D341Med (cell line): ENCODE results near the gene EMCN.
A peak's percentile ranks its signal among the peaks of the same experiment; 100 is the strongest.
"Not testable (repeated sequence)": the region's sequence is repeated elsewhere in the genome, so short reads cannot be mapped to it uniquely, and the experiment has no call there.

Source experiments
- DNase-seq: peaks from one replicate; pipeline ENCODE4 v3.0.0; 2012; ENCODE audit warnings: low spot score

The EMCN gene

DNA sequence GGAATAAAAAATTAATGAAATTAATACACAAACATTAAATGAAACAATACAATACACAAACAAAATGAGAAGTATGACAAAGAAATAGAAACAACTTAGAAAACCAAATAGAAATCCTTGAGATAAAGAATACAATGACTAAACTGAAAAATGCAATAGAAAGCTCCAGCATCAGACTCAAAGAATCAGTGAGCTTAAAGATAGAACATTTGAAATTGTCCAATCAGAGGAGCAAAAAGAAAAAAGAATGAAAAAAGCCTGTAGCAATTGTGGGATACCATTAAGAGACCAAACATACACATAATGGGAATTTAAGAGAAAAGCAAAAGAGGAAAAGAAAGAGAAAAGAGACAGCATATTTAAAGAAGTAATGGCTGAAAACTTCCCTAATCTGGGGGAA, 25.7 kb downstream of the EMCN start:
- DNase-seq = no peak

DNA sequence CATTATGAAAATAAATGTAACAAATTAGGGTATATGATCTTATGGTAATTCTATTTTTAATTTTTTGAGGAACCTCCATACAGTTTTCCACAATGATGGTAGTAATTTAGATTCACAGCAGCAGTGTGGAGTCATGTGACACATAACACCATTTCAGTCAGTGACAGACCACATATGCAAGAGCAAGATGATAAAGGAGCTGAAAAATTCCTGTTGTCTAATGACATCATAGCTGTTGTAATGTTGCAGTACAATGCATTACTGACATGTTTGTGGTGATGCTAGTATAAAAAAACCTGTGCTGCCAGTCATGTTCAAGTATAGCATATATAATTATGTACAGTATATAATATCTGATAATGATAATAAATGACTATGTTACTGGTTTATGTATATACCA, 28.5 kb downstream of the EMCN start:
- no peak for DNase-seq

DNA sequence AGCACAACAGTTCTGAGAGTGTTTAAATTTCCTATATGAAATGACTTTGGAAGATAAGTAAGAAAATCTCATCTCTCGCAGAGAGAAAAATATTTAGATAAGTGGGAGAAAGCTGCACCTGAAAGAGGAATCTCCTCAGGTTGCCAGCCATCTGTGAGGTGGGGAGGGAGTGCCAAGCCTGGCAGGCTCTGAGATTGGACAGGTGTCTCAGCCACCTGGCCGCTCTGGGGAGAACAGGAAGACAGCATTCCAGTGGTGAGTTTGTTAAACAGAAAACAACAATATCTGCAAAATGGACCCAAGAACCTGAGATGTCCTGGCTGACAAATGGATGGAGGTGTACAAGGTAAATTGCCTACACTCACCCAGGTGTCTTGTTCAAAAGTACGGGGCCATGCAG, 31.3 kb downstream of the EMCN start:
- no peak for DNase-seq

DNA sequence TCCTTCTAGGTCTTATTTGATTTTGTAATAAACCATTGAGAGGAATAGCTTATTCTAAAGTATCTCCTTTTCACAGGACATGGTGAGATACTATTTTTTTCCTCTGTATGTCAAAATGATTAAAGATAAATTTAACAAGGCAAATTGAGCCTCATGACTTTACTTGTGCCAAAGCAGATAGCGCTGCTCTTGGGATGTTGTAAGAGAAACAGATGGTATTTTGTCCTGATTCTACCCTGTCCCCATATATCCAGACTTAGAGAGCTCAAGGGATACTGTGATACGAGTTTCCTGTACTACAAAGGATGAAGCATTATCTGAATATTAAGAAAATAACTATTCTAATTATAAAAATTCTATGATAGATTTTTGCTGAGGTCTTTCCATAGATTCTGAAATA, 34.0 kb downstream of the EMCN start:
- no peak for DNase-seq

DNA sequence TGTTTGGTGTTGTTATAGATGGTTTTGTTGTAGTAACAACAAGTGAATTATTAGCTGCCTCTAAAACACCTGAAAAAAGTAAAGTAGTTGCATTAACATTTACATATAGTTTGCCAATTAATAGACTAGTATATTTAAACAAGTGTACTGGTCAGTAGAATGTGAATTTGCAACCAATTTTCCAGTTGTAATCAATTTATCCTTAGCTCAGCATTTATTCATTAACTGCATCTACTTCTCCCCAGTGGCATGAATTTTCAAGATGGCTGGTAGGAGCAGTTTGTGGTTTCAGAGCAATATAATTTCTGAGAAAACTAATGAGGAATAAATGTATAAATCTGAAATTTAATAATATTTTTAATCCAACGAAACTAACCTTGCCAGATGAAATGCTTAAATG, 37.9 kb downstream of the EMCN start:
- no peak for DNase-seq

DNA sequence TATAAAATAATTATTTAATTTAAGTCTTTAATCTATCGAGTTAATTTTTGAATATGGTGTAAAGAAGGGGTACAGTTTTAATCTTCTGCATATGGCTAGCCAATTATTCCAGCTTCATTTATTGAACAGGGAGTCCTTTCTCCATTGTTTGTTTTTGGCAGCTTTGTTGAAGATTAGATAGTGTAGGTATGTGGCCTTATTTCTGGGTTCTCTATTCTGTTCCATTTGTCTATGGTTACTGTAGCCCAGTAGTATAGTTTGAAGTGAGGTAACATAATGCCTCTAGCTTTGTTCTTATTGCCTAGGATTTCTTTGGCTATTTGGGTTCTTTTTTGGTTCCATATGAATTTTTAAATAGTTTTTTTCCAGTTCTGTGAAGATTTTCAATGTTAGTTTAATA, 48.3 kb downstream of the EMCN start:
- DNase-seq = no peak

DNA sequence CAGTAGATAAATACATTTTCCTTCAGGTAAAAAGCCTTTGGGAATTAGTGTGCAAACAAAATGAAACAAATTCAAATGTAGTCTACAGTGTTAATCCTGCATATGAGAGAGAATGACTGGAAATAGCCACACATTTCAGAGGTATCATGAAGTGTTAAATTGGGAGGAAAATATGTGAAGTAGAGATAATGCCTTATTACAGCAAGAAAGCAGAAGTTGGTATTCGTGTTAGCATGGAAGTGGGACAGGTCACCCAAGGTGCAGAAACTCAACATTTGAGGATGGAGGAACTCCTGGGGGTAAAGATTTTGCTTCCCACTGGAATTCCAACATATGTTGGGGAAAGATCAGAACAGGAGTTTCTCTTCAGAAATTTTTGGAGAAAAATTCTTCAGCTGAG, 51.3 kb downstream of the EMCN start:
- DNase-seq = no peak

DNA sequence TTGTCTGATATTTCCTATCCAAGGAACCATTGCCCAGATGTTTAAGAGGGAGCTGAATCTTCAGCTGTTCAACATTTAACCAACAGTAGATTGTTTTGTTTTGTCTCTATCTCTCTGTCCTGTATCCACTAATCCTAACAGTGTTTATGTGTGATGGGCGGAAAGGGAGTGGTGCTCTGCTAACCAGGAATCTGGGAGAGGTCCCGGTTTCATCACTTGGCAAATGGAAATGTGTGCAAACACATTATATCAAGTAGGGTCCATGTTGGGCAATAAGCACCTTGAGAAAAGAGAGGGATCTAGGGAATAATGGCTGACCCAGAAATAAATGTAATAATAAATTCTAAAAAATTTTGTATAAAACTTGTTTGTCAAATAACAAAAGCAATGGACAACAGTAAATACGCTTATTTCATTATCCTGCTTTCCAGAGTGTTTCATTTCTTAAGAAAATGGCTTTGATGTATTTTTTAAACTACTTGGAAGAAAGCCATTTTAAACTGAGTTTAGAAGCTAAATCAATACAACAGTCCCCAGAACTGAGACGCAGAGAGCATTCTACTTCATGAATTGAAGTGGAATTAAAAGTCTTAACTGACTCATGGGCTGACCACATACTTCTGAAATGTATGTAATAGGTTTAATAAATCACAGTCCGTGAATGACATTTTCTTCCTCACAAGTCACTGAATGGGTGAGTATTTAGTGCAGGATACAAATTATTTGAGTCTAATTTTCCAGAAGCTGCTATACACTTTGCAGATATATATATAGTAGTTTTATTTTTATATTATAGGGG, 55.8 kb downstream of the EMCN start:
- no peak for DNase-seq

DNA sequence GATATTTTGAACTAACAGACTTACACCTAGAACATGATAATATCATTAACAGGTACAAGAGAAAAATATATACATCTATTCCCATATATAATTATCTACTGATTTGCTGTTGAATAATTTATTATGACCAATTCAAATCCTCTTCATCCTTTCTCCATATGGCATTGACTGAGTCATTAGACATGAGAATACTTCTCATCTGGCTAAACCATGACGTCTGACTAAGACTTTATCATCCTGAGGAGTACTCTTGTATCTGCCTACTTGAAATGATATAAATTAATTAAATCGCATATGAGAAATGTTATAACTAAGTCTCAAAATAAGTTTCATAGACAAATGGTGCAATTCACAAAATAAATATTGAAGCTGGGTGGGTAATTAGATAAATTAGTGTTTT, 67.4 kb downstream of the EMCN start:
- no peak for DNase-seq

DNA sequence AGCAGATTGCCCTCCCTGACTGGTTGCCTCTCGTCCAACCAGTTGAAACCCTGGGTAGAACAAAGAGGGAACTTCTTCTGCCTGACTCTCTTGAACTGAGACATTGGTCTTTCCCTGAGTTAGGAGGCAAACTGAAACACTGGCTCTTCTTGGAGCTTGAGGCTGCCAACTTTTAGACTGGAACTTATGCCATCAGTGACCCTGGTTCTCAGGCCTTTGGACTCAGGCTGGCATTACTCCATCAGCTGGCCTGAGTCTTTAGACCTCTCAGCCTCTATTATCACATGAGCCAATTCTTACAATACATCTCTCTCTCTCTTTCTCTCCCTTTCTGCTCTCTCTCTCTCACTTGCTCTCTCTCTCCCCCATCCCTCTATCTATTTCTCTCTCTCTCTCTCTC, 86.4 kb downstream of the EMCN start:
- DNase-seq = no peak

DNA sequence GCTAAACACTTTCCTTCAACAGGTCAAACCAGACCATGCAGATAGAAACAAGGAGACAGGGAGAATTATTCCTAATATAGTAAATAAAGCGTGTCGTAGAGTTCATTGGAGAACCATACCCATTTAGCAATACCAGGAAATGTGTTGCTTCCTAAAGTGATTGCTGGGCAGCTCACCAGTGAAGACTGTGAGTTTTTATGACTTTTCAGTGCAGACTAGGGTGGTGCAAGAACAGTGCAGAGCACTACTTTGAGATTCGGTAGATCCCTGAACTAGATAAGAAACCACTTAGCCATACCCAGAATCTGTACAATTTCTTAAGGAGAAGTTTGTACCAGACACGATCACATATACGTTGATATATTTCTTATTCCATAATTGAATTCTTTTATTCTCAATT, 87.4 kb downstream of the EMCN start:
- DNase-seq = no peak

DNA sequence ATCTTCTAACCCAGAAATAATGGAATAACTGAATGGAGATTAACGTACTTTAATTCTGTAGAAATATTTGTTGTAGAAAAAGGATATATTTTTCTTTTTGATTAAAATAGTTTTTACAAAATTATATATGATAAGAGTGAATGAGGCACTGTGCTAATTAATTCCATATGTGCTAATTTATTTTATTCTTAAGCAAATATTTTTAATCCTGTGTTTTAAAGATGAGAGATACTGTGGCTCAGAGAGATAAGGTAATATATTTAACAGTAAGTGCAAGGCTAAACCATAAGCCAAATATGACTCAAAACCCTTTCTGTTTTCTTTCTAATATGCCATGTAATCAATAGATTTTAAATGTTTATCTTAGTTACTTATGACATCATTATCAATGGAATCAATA, 88.2 kb downstream of the EMCN start:
- no peak for DNase-seq

DNA sequence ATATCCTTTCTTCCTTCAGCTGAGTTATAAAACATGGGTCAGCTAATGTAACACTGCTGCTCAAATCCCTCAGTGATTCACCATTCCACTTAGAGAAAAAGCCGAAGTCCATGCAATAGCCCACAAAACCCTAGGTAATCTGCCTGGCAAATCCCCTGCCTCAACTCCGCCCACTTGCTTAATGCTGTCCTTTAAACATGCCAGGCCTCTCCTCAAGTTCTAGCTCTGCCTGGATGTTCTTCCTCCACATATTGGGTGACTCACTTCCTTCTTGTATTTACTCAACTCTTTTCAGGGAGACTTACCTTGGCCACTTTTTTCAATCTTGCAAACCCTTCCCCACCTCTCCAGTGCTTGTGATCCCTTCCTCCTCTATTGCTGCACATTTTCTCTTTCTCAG, 89.8 kb downstream of the EMCN start:
- no peak for DNase-seq

DNA sequence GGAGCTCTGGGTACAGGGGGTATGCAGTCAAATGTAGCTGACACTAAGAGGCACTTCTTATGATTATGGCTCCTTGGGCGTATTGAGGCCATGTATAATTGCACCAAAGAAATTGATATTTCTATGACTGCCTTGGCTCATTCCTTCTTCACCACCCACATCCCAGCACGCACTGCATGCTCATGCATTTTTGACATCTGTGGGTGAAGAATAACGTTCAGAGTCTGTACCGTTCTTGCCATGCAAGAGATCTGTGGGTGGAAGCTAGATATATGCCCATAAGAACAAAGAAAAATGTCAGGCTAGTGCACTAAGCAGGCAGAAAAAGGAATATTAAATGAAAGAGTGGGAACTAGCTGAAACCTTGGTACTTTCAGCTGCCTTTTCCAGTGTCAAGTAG, 93.4 kb downstream of the EMCN start:
- no peak for DNase-seq

DNA sequence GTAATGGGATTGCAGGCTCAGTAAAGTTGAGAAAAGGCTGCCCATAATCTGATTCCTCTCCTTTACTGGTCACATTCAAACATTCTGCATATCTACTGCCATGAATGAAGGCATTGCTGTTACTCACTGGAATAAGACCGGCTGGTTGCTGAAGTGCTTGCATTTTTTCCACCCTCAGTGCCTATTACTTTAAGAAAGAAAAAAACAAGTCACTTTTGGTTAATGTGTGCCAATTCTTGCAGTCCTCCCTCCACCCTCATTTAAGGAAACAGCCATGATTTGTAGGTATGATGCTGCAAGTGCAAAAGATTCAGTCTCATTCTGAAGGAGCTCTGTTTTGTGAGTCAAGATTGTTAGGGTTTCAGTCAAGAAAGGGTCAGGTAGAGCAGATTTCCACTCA, 94.9 kb downstream of the EMCN start:
- no peak for DNase-seq

DNA sequence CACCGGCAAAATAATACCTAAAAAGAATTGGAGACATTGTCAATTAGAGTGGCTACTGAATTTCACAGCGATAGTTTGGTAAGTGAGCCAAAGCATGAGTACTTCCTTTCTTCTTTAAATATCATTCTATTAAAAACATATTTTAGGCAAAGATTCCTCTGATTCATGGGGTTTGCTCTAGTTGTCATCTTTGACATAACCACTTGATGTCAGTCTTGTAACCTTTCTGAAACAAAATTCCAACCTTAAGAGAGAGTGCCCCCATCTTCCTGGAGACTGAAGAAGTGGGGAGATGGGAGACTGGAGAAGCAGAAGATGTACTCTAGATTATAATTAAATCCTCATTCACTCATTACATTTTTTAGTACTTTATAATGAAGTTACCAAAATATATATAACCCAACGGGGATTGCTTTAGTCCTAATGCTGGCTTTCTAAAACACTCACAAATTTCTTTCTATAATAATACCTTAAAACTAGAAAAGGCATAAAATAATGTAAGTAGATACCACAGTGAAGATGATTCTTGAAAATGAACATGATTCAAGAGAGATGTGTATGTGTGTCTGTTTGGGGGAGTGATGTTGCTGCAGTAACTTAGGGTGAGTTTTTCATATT, 96.4 kb downstream of the EMCN start:
- DNase-seq = peak; percentile 29

DNA sequence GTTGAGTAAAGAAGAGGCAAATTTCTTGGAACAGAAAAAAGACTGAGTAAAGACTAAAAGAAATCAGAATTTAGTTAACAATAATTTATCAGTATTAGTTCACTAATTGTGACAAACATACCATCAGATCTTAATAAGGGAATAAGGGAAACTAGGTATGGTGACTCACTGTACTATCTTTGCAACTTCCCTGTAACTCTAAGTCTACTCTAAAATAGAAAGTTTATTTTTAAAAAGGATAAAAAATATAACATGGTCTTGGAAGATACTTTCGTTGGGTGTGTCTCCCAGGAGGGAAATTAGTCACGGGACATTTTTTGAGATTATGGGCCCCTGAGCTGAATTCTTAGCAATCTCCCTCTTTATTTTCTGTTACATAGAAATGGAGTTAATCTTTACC, 97.3 kb downstream of the EMCN start:
- DNase-seq = no peak

DNA sequence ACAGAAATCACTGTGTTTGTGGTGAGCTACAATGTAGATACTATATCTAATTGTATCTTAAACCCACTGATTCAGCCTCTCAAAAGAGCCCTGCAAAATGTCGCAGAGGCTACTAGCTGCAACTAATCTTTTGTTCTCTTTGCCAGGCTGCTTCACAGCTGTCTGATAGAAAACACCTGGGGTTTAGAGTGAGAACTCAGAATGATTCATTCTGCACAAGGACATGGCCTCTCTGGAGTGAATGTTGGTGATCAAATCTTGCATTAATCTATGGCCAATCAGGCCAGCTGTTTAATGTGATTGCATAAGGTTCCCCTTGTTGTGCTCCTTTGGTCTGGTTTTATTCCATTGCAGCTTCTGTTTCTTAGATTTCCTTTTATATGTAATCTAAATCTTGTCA, 100.3 kb downstream of the EMCN start:
- DNase-seq = no peak

DNA sequence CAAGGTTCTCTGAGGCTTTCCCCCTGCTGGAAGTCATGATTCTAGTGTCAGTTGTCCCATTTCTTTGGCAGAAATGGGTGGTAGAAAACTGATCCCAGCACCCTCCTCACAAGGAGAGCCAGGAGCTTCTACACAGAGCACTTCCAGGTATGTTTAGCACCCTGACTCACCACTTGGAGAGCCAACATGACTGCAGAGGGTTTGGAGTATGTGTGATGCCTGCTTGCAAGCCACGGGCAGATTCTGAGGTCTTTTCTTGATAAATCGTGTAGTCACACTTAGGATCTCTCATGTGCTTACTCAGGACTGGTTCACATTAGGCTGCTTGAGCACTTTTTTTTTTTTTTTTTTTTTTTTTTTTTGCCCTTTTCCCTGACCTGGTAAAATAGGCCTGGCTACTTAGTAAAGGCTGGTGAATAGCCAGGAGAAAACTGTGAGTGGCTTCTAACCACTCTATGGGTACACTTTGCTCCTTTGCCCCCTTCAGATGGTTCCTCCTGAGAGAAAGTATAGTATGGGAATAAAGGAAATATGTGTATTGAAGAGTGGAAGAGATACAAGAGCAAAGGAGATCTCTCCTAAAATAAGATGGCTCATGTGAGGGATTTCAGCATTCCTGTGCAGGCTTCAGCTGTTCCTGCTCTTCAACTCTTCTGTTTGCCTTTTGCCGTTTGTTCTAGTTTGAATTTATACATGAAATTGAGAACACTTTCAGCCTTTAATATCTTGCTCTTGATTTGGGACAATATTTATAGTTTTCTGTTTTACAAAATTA, 103.6 kb downstream of the EMCN start:
- DNase-seq = no peak

DNA sequence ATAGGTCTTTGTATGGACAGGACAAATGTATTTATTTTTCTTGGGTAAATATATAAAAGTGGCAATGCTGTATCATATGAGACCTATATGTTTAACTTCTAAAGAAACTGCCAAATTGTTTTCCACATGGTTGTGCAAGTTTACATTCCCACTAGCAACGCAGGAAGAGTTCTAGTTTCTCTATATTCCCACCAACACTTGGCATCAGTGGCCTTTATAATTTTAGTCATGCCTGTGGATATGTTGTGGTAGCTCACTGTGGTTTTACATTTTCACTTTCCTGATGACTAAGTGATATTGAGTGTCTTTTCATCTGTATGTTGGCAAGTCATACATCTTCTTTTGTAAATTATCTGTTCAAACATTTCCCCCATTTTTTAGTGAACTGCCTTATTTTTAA, 126.0 kb downstream of the EMCN start:
- no peak for DNase-seq

DNA sequence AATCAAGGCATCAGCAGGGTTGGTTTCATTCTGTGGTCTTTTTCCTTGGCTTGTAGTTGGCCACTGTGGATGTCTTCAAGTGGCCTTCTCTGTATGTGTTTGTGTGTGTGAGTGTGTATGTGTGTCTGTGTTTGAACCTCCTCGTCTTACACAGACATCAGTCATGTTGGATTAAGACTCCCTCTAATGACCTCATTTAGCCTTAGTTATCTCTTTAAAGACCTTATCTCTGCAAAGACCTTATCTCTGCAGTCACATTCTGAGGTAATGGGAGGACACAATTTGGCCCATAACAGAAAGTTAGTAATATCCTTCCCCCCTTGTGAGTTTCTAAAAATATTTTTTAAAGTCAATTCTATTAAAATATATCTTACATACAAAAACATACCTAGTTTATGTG, 126.7 kb downstream of the EMCN start:
- no peak for DNase-seq

DNA sequence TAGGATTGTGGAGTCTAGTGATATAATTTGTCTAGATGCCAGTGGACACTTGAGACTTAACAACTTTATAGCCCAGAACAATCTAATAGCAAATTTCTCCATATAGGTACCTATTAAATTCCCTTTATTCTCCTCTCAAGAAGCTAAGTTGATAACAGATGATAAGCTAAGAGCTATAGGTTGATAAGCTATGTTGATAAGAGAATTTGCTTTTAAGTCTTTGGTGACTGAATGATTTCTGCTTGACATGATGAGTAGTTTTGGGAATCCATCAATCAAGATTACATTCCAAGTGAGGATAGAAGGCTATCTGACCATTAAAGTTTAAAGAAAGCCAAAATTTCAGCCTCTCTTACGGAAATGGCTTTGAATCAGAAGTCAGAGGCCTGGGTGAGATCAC, 131.6 kb downstream of the EMCN start:
- no peak for DNase-seq

DNA sequence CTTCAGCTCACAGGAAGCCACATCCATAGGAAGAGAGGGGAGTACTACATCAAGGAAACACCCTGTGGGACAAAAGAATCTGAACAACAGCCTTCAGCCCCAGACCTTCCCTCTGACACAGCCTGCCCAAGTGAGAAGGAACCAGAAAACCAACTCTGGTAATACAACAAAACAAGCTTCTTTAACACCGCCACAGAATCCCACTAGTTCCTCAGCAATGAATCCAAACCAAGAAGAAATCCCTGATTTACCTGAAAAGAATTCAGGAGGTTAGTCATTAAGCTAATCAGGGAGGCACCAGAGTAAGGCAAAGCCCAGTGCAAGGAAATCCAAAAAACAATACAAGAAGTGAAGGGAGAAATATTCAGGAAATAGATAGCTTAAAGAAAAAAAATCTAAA, 137.4 kb downstream of the EMCN start:
- DNase-seq = not testable (repeated sequence)
